ENCODE data around the gene AGK. TPM values are rescaled to one million over a fixed set of nuclear protein-coding genes. Genes with fewer than 3 reads are reported as not detected.

AGK gene
- total and polyA plus RNA-seq, 2 experiments from 2014 or later, result 18.3 to 24.1 TPM

GRCh38 chr7:141567432-141567831 lies 16.2 kb downstream of the AGK start:
- Histone ChIP-seq H4K20me1 (ENCODE audit: insufficient read depth) (no peaks in the 10 kb centered on the region), H3K9me3 (ENCODE audit: low read depth) (no peaks in the 10 kb centered on the region), H3K9me2 (ENCODE audit: insufficient read depth) (no peaks in the 10 kb centered on the region), H3K4me1 (ENCODE audit: insufficient read depth) (no peaks in the 10 kb centered on the region), H3F3A (ENCODE audit: insufficient read depth) (no peaks in the 10 kb centered on the region), H3K27me3 (replicated peaks; ENCODE audit: insufficient read depth) (no peaks in the 10 kb centered on the region), H3K27ac (no peak overlapping the region), H3K79me2 (ENCODE audit: insufficient read depth) (no peaks in the 10 kb centered on the region), H3K4me2 (ENCODE audit: unreplicated experiment) (no peak overlapping the region), H3K36me3 (ENCODE audit: low read depth) (no peaks in the 10 kb centered on the region; the same call in 1 of the 2 replicates), H2AFZ (no peak overlapping the region), H3K4me3 (no peak overlapping the region), H3K9ac (no peak overlapping the region)
- TF ChIP-seq EZH2 (IDR thresholded peaks at IDR 0.05; ENCODE audit: insufficient read depth, poor library complexity, severe bottlenecking) (no peak), EZH2phosphoT487 (IDR thresholded peaks at IDR 0.05; ENCODE audit: insufficient read depth, low read depth) (no peak)
- in situ Hi-C loops (cut with MboI), result no loop called here
- DNase-seq, result no peak
- 100% methylated on average over 1 of the region's 1 CpG for WGBS, 2 experiments (ENCODE audit: low coverage in 1 of 2, low lambda C conversion rate in 2 of 2, missing lambda C conversion rate in 2 of 2)

DNA sequence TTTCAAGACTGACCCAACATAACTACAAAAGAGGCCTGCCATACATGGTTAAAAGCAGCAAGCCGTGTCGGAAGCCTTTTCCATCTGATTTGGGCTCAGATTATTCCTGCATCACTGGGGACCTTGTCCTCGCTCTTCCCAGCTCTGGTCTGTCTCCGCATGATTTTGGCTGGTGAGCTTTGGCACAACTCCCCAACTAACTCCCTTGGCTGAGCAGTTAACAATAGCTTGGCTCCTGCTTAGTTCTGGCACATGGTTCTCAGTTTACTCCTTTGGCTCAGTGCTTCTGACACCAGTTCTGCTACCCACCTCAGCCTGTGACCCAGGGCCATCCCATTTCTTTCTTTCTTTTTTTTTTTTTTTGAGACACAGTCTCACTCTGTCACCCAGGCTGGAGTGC lies 17.0 kb downstream of the AGK start:
- TF ChIP-seq EZH2 (IDR thresholded peaks at IDR 0.05; ENCODE audit: insufficient read depth, poor library complexity, severe bottlenecking), result no peak
- TF ChIP-seq EZH2phosphoT487 (IDR thresholded peaks at IDR 0.05; ENCODE audit: insufficient read depth, low read depth), result no peak
- H3K4me3 ChIP-seq, result no peak overlapping the region
- H3K4me1 ChIP-seq (ENCODE audit: insufficient read depth), result no peaks in the 10 kb centered on the region
- H3K36me3 ChIP-seq (ENCODE audit: low read depth), result no peaks in the 10 kb centered on the region; the same call in 1 of the 2 replicates
- no peaks in the 10 kb centered on the region for H3K27me3 ChIP-seq (replicated peaks; ENCODE audit: insufficient read depth)
- 55 to 62% methylated on average over 4 of the region's 4 CpGs for WGBS, 2 experiments (ENCODE audit: low coverage in 1 of 2, low lambda C conversion rate in 2 of 2, missing lambda C conversion rate in 2 of 2)
- H2AFZ ChIP-seq, result no peak overlapping the region
- H3K9ac ChIP-seq, result no peak overlapping the region
- H4K20me1 ChIP-seq (ENCODE audit: insufficient read depth), result no peaks in the 10 kb centered on the region
- H3K79me2 ChIP-seq (ENCODE audit: insufficient read depth), result no peaks in the 10 kb centered on the region
- in situ Hi-C loops (cut with MboI), result no loop called here
- no peak overlapping the region for H3K4me2 ChIP-seq (ENCODE audit: unreplicated experiment)
- H3K27ac ChIP-seq, result no peak overlapping the region
- DNase-seq, result no peak
- H3K9me3 ChIP-seq (ENCODE audit: low read depth), result no peaks in the 10 kb centered on the region
- no peaks in the 10 kb centered on the region for H3K9me2 ChIP-seq (ENCODE audit: insufficient read depth)
- H3F3A ChIP-seq (ENCODE audit: insufficient read depth), result no peaks in the 10 kb centered on the region

- Histone ChIP-seq H2AFZ (no peak overlapping the region), H3K79me2 (ENCODE audit: insufficient read depth) (no peaks in the 10 kb centered on the region), H4K20me1 (ENCODE audit: insufficient read depth) (no peaks in the 10 kb centered on the region), H3K36me3 (ENCODE audit: low read depth) (no peaks in the 10 kb centered on the region; the same call in 1 of the 2 replicates), H3K4me1 (ENCODE audit: insufficient read depth) (no peaks in the 10 kb centered on the region), H3K9me3 (ENCODE audit: low read depth) (no peaks in the 10 kb centered on the region), H3K27ac (no peak overlapping the region), H3K4me2 (ENCODE audit: unreplicated experiment) (no peak overlapping the region), H3K4me3 (no peak overlapping the region), H3F3A (ENCODE audit: insufficient read depth) (no peaks in the 10 kb centered on the region), H3K9ac (no peak overlapping the region), H3K27me3 (replicated peaks; ENCODE audit: insufficient read depth) (no peaks in the 10 kb centered on the region), H3K9me2 (ENCODE audit: insufficient read depth) (no peaks in the 10 kb centered on the region)
- DNase-seq, result no peak
- in situ Hi-C loops (cut with MboI), result no loop called here
- no peak for TF ChIP-seq EZH2phosphoT487 (IDR thresholded peaks at IDR 0.05; ENCODE audit: insufficient read depth, low read depth)
- no peak for TF ChIP-seq EZH2 (IDR thresholded peaks at IDR 0.05; ENCODE audit: insufficient read depth, poor library complexity, severe bottlenecking)
- 91 to 96% methylated on average over 1 of the region's 1 CpG for WGBS, 2 experiments (ENCODE audit: low coverage in 1 of 2, low lambda C conversion rate in 2 of 2, missing lambda C conversion rate in 2 of 2)
Measured at GRCh38 chr7:141571059-141571458, 19.8 kb downstream of the AGK start.

GRCh38 chr7:141572175-141572574 lies 21.0 kb downstream of the AGK start:
- H3K4me3 ChIP-seq, result no peak overlapping the region
- no peak overlapping the region for H2AFZ ChIP-seq
- no peaks in the 10 kb centered on the region for H3K4me1 ChIP-seq (ENCODE audit: insufficient read depth)
- DNase-seq, result no peak
- H3K4me2 ChIP-seq (ENCODE audit: unreplicated experiment), result no peak overlapping the region
- H3K9ac ChIP-seq, result no peak overlapping the region
- no peaks in the 10 kb centered on the region for H3K27me3 ChIP-seq (replicated peaks; ENCODE audit: insufficient read depth)
- H3F3A ChIP-seq (ENCODE audit: insufficient read depth), result no peaks in the 10 kb centered on the region
- no peaks in the 10 kb centered on the region for H3K79me2 ChIP-seq (ENCODE audit: insufficient read depth)
- H3K9me3 ChIP-seq (ENCODE audit: low read depth), result no peaks in the 10 kb centered on the region
- TF ChIP-seq EZH2phosphoT487 (IDR thresholded peaks at IDR 0.05; ENCODE audit: insufficient read depth, low read depth) (no peak), EZH2 (IDR thresholded peaks at IDR 0.05; ENCODE audit: insufficient read depth, poor library complexity, severe bottlenecking) (no peak)
- H4K20me1 ChIP-seq (ENCODE audit: insufficient read depth), result no peaks in the 10 kb centered on the region
- H3K36me3 ChIP-seq (ENCODE audit: low read depth), result no peaks in the 10 kb centered on the region; the same call in 1 of the 2 replicates
- in situ Hi-C loops (cut with MboI), result no loop called here
- no peaks in the 10 kb centered on the region for H3K9me2 ChIP-seq (ENCODE audit: insufficient read depth)
- no peak overlapping the region for H3K27ac ChIP-seq

DNA sequence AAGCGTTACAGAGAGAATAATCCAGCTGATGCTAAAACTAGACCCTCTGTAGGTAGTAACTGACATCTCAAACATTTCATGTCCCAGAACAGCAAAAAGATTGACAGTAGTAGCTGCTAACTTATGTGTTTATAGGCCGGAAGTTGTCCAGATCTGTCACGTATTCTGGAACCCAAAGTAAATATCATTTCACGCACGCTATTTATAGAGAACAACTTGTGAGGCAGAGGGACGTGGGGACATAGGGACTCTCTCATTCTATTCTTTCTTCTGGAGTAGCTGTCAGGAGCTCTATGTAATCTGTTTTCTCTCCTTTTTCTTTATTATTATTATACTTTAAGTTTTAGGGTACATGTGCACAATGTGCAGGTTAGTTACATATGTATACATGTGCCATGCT lies 22.3 kb downstream of the AGK start:
- TF ChIP-seq EZH2phosphoT487 (IDR thresholded peaks at IDR 0.05; ENCODE audit: insufficient read depth, low read depth) (no peak), EZH2 (IDR thresholded peaks at IDR 0.05; ENCODE audit: insufficient read depth, poor library complexity, severe bottlenecking) (no peak)
- in situ Hi-C loops (cut with MboI), result no loop called here
- no peaks in the 10 kb centered on the region for H3K4me1 ChIP-seq (ENCODE audit: insufficient read depth)
- no peaks in the 10 kb centered on the region for H3K79me2 ChIP-seq (ENCODE audit: insufficient read depth)
- H3K9ac ChIP-seq, result no peak overlapping the region
- H3F3A ChIP-seq (ENCODE audit: insufficient read depth), result no peaks in the 10 kb centered on the region
- no peaks in the 10 kb centered on the region for H3K9me2 ChIP-seq (ENCODE audit: insufficient read depth)
- H3K36me3 ChIP-seq (ENCODE audit: low read depth), result no peaks in the 10 kb centered on the region; the same call in 1 of the 2 replicates
- no peaks in the 10 kb centered on the region for H3K27me3 ChIP-seq (replicated peaks; ENCODE audit: insufficient read depth)
- H2AFZ ChIP-seq, result no peak overlapping the region
- H3K4me2 ChIP-seq (ENCODE audit: unreplicated experiment), result no peak overlapping the region
- WGBS, 2 experiments (ENCODE audit: low coverage in 1 of 2, low lambda C conversion rate in 2 of 2, missing lambda C conversion rate in 2 of 2), result 91 to 94% methylated on average over 6 of the region's 6 CpGs
- DNase-seq, result no peak
- no peaks in the 10 kb centered on the region for H4K20me1 ChIP-seq (ENCODE audit: insufficient read depth)
- no peak overlapping the region for H3K27ac ChIP-seq
- no peak overlapping the region for H3K4me3 ChIP-seq
- H3K9me3 ChIP-seq (ENCODE audit: low read depth), result no peaks in the 10 kb centered on the region
